LNCaP clone FGC (cell line): ENCODE data around the gene GSTT2.

Source experiments
- DNase-seq: peaks from one replicate; pipeline ENCODE4 v3.0.0-alpha.2; 2011; ENCODE audit warnings: low read depth
- H3K4me3 ChIP-seq: 2 replicates; pipeline ENCODE4 v1.5.1; 2011; ENCODE audit warnings: mild to moderate bottlenecking, low read depth, low read length, control low read depth
- CTCF ChIP-seq: IDR thresholded peaks from 2 replicates; pipeline ENCODE4 v1.5.1; 2012; ENCODE audit warnings: mild to moderate bottlenecking; ENCODE audit not compliant: control insufficient read depth, insufficient read depth; ENCODE audit errors: extremely low read depth

Gene GSTT2

GRCh38 chr22:24002851-24003250, 22.9 kb downstream of the GSTT2 start:
- H3K4me3 ChIP-seq: no peak overlapping the region
- no peak for TF ChIP-seq CTCF
- DNase-seq: no peak

- no peak for DNase-seq
- TF ChIP-seq CTCF: no peak
- no peak overlapping the region for H3K4me3 ChIP-seq
Measured at GRCh38 chr22:24003887-24004286, 24.0 kb downstream of the GSTT2 start.

- no peak for DNase-seq
- no peak within 1 kb of the TSS for H3K4me3 ChIP-seq
- no peak for TF ChIP-seq CTCF
Measured at GRCh38 chr22:24005201-24005600, 25.3 kb downstream of the GSTT2 start, which contains the start of gene GSTT4. GSTT4 (minus strand) TSS chr22:24005453; CDS start chr22:24005356, 97 bp downstream.

- TF ChIP-seq CTCF: no peak
- H3K4me3 ChIP-seq: no peak overlapping the region
- no peak for DNase-seq
Measured at GRCh38 chr22:24006207-24006913, 26.4 kb downstream of the GSTT2 start.

GRCh38 chr22:24006914-24007214, 26.9 kb downstream of the GSTT2 start:
- no peak overlapping the region for H3K4me3 ChIP-seq
- TF ChIP-seq CTCF: no peak
- DNase-seq: no peak

GRCh38 chr22:24007253-24008021, 27.5 kb downstream of the GSTT2 start:
- H3K4me3 ChIP-seq: no peak overlapping the region
- TF ChIP-seq CTCF: no peak

GRCh38 chr22:24008022-24008283, 28.0 kb downstream of the GSTT2 start:
- no peak for DNase-seq
- no peak for TF ChIP-seq CTCF
- no peak overlapping the region for H3K4me3 ChIP-seq

More at GRCh38 chr22:24007253-24008021, 27.5 kb downstream of the GSTT2 start:
- DNase-seq: no peak
